Measurements from ENCODE around the gene DAB2IP.
"Not testable (repeated sequence)": the region's sequence is repeated elsewhere in the genome, so short reads cannot be mapped to it uniquely, and the experiment has no call there.

DAB2IP gene

DNA sequence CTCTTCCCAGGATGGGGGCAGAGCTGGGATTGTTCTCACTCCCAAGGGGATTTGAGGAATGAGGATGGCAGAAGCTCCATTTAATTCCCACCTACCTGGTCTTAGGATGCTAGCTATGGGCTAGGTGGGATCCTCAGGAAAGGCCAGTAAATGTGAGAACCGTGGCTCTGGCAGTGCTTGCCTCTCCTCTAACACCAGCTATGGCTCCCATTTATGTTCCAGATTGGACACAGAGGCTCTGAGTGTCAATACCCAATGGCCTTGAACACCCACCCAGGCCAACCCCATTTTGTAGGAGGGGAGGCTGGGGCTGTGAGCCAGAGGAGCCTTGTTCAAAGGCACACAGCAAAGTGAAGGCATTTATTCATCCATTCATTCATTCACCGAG is 10.2 kb upstream of the DAB2IP start:
- no peak overlapping the region for H2AFZ ChIP-seq (ENCODE audit: low read depth, low read length)
- H3K27me3 ChIP-seq (ENCODE audit: control insufficient read depth in 1 of 2, insufficient read depth in 1 of 2, low read length in 2 of 2) = peaks cover 0 to 15% of the 10 kb centered on the region in 2 experiments
- H3K18ac ChIP-seq (ENCODE audit: low read depth in 1 of 2, low read length in 2 of 2) = no peak overlapping the region
- peaks cover 39% of the 10 kb centered on the region for H3K4me1 ChIP-seq (ENCODE audit: control insufficient read depth, insufficient read depth, low read depth, low read length)
- H4K91ac ChIP-seq (ENCODE audit: low read length) = no peak overlapping the region
- H3K4ac ChIP-seq (ENCODE audit: low read depth in 1 of 2, low read length in 2 of 2) = no peak overlapping the region
- H3K4me3 ChIP-seq (ENCODE audit: insufficient read depth in 1 of 2, low read depth in 1 of 2, low read length in 2 of 2) = no peak overlapping the region
- H3K14ac ChIP-seq (ENCODE audit: low read length in 2 of 2) = no peak overlapping the region
- no peak overlapping the region for H2BK15ac ChIP-seq (ENCODE audit: low read depth, poor library complexity, severe bottlenecking)
- no peak for DNase-seq
- no peaks in the 10 kb centered on the region for H3K36me3 ChIP-seq (ENCODE audit: control insufficient read depth in 1 of 2, insufficient read depth in 2 of 2, low read depth in 1 of 2, low read length in 2 of 2)
- H2BK120ac ChIP-seq (ENCODE audit: low read depth, low read length) = no peak overlapping the region
- no peak overlapping the region for H3K4me2 ChIP-seq (ENCODE audit: low read length, poor library complexity, severe bottlenecking)
- H3K9ac ChIP-seq (ENCODE audit: low read length) = no peak overlapping the region
- H2BK5ac ChIP-seq (ENCODE audit: low read depth, low read length, poor library complexity, severe bottlenecking) = no peak overlapping the region
- no peaks in the 10 kb centered on the region for H3K9me3 ChIP-seq (ENCODE audit: control insufficient read depth, low read length)
- H2BK12ac ChIP-seq (ENCODE audit: low read length in 2 of 2) = no peak overlapping the region
- no peak overlapping the region for H3K27ac ChIP-seq (ENCODE audit: low read length, poor library complexity, severe bottlenecking)
- 82% methylated on average over 2 of the region's 2 CpGs for WGBS
- no peak overlapping the region for H3K23ac ChIP-seq (ENCODE audit: low read length in 2 of 2)
- no peak overlapping the region for H2AK5ac ChIP-seq (ENCODE audit: low read length, severe bottlenecking)
- H3K79me1 ChIP-seq (replicated peaks; ENCODE audit: low read length, poor library complexity, severe bottlenecking) = no peaks in the 10 kb centered on the region
- H4K8ac ChIP-seq (ENCODE audit: low read length) = no peak overlapping the region

DNA sequence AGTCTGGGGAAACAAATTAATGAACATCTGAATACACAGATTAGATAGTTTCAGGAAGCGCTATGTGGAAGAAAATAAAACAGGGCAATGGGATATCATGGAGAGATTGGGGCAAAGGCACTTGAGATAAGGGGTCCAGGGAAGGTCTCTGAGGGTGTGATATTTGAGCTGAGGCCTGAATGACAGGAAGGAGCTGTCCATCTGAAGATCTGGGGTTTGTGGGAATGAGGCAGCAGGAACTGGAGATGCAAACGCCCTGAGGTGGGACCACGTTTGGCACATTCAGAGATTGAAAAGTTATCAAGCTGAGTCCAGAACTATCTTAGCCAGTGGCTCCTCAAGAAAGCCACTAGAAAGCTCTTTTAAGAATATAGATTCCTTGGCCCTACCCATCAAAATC is 8.7 kb upstream of the DAB2IP start:
- Histone ChIP-seq H3K79me1 (replicated peaks; ENCODE audit: low read length, poor library complexity, severe bottlenecking) (no peaks in the 10 kb centered on the region), H3K4me3 (ENCODE audit: insufficient read depth in 1 of 2, low read depth in 1 of 2, low read length in 2 of 2) (no peak overlapping the region), H4K91ac (ENCODE audit: low read length) (no peak overlapping the region), H3K9ac (ENCODE audit: low read length) (no peak overlapping the region), H3K14ac (ENCODE audit: low read length in 2 of 2) (no peak overlapping the region), H3K23ac (ENCODE audit: low read length in 2 of 2) (no peak overlapping the region), H3K4me2 (ENCODE audit: low read length, poor library complexity, severe bottlenecking) (no peak overlapping the region), H2AFZ (ENCODE audit: low read depth, low read length) (no peak overlapping the region), H2BK5ac (ENCODE audit: low read depth, low read length, poor library complexity, severe bottlenecking) (no peak overlapping the region), H3K9me3 (ENCODE audit: control insufficient read depth, low read length) (no peaks in the 10 kb centered on the region), H2BK120ac (ENCODE audit: low read depth, low read length) (no peak overlapping the region), H3K27me3 (ENCODE audit: control insufficient read depth in 1 of 2, insufficient read depth in 1 of 2, low read length in 2 of 2) (peaks cover 0 to 25% of the 10 kb centered on the region in 2 experiments), H2BK12ac (ENCODE audit: low read length in 2 of 2) (no peak overlapping the region), H2BK15ac (ENCODE audit: low read depth, poor library complexity, severe bottlenecking) (no peak overlapping the region), H4K8ac (ENCODE audit: low read length) (no peak overlapping the region), H3K36me3 (ENCODE audit: control insufficient read depth in 1 of 2, insufficient read depth in 2 of 2, low read depth in 1 of 2, low read length in 2 of 2) (no peaks in the 10 kb centered on the region), H3K18ac (ENCODE audit: low read depth in 1 of 2, low read length in 2 of 2) (no peak overlapping the region), H3K27ac (ENCODE audit: low read length, poor library complexity, severe bottlenecking) (no peak overlapping the region), H2AK5ac (ENCODE audit: low read length, severe bottlenecking) (no peak overlapping the region), H3K4me1 (ENCODE audit: control insufficient read depth, insufficient read depth, low read depth, low read length) (peaks cover 32% of the 10 kb centered on the region), H3K4ac (ENCODE audit: low read depth in 1 of 2, low read length in 2 of 2) (no peak overlapping the region)
- DNase-seq = no peak
- WGBS = 98% methylated on average over 1 of the region's 3 CpGs

DNA sequence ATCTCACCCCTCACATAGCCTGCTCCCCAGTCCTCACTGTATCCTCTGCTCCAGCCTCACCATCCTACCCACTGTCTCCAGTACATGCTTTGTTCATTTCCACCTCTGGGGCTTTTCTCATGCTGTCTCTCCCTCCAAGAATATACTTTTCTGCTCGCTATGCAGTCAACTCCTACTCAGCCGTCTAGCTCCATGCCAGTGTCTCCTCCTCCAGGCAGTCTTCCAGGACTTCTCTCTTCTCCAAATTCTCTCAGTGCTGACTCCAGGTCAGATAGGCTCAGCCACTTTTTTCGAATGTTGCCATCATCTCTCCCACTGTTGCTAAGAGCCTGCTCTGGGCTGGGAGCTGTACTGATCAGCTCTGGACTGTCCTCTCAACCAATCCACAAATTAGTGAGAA is 8.0 kb upstream of the DAB2IP start:
- H3K27me3 ChIP-seq (ENCODE audit: control insufficient read depth in 1 of 2, insufficient read depth in 1 of 2, low read length in 2 of 2) = peaks cover 0 to 25% of the 10 kb centered on the region in 2 experiments
- no peak for DNase-seq
- no peak overlapping the region for H2BK120ac ChIP-seq (ENCODE audit: low read depth, low read length)
- H3K36me3 ChIP-seq (ENCODE audit: control insufficient read depth in 1 of 2, insufficient read depth in 2 of 2, low read depth in 1 of 2, low read length in 2 of 2) = no peaks in the 10 kb centered on the region
- H2BK5ac ChIP-seq (ENCODE audit: low read depth, low read length, poor library complexity, severe bottlenecking) = no peak overlapping the region
- no peak overlapping the region for H3K27ac ChIP-seq (ENCODE audit: low read length, poor library complexity, severe bottlenecking)
- H4K91ac ChIP-seq (ENCODE audit: low read length) = no peak overlapping the region
- 75% methylated on average over 3 of the region's 3 CpGs for WGBS
- no peak overlapping the region for H3K4ac ChIP-seq (ENCODE audit: low read depth in 1 of 2, low read length in 2 of 2)
- H2AK5ac ChIP-seq (ENCODE audit: low read length, severe bottlenecking) = no peak overlapping the region
- no peak overlapping the region for H3K18ac ChIP-seq (ENCODE audit: low read depth in 1 of 2, low read length in 2 of 2)
- no peak overlapping the region for H3K9ac ChIP-seq (ENCODE audit: low read length)
- no peak overlapping the region for H3K14ac ChIP-seq (ENCODE audit: low read length in 2 of 2)
- H3K79me1 ChIP-seq (replicated peaks; ENCODE audit: low read length, poor library complexity, severe bottlenecking) = no peaks in the 10 kb centered on the region
- no peak overlapping the region for H2BK15ac ChIP-seq (ENCODE audit: low read depth, poor library complexity, severe bottlenecking)
- no peak overlapping the region for H3K4me2 ChIP-seq (ENCODE audit: low read length, poor library complexity, severe bottlenecking)
- peaks cover 28% of the 10 kb centered on the region for H3K4me1 ChIP-seq (ENCODE audit: control insufficient read depth, insufficient read depth, low read depth, low read length)
- no peak overlapping the region for H3K4me3 ChIP-seq (ENCODE audit: insufficient read depth in 1 of 2, low read depth in 1 of 2, low read length in 2 of 2)
- no peak overlapping the region for H2AFZ ChIP-seq (ENCODE audit: low read depth, low read length)
- H3K9me3 ChIP-seq (ENCODE audit: control insufficient read depth, low read length) = no peaks in the 10 kb centered on the region
- no peak overlapping the region for H2BK12ac ChIP-seq (ENCODE audit: low read length in 2 of 2)
- no peak overlapping the region for H4K8ac ChIP-seq (ENCODE audit: low read length)
- no peak overlapping the region for H3K23ac ChIP-seq (ENCODE audit: low read length in 2 of 2)

DNA sequence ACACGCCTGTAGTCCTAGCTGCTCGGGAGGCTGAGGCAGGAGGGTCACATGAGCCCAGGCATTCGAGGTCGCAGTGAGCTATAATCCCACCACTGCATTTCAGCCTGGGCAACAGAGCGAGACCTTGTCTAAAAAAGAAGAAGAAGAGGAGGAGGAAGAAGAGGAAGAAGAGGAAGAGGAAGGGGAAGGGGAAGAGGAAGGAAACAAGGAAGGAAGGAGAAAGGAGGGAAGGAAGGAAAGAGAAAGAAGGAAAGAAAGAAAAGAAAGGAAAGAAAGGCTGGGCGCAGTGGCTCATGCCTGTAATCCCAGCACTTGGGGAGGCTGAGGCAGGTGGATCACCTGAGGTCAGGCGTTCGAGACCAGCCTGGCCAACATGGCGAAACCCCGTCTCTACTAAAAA is 7.4 kb upstream of the DAB2IP start:
- H3K27me3 ChIP-seq (ENCODE audit: control insufficient read depth in 1 of 2, insufficient read depth in 1 of 2, low read length in 2 of 2) = peaks cover 0 to 26% of the 10 kb centered on the region in 2 experiments
- not testable (repeated sequence) for H3K79me1 ChIP-seq (replicated peaks; ENCODE audit: low read length, poor library complexity, severe bottlenecking); H3K9me3 ChIP-seq (ENCODE audit: control insufficient read depth, low read length); H4K91ac ChIP-seq (ENCODE audit: low read length); DNase-seq; H3K23ac ChIP-seq (ENCODE audit: low read length in 2 of 2); H3K14ac ChIP-seq (ENCODE audit: low read length in 2 of 2); H2BK5ac ChIP-seq (ENCODE audit: low read depth, low read length, poor library complexity, severe bottlenecking); H3K4me2 ChIP-seq (ENCODE audit: low read length, poor library complexity, severe bottlenecking); H2BK120ac ChIP-seq (ENCODE audit: low read depth, low read length); H3K27ac ChIP-seq (ENCODE audit: low read length, poor library complexity, severe bottlenecking); H3K4me3 ChIP-seq (ENCODE audit: insufficient read depth in 1 of 2, low read depth in 1 of 2, low read length in 2 of 2); H3K36me3 ChIP-seq (ENCODE audit: control insufficient read depth in 1 of 2, insufficient read depth in 2 of 2, low read depth in 1 of 2, low read length in 2 of 2); H2BK12ac ChIP-seq (ENCODE audit: low read length in 2 of 2); H3K4ac ChIP-seq (ENCODE audit: low read depth in 1 of 2, low read length in 2 of 2); H2AK5ac ChIP-seq (ENCODE audit: low read length, severe bottlenecking); H2BK15ac ChIP-seq (ENCODE audit: low read depth, poor library complexity, severe bottlenecking); H4K8ac ChIP-seq (ENCODE audit: low read length); H3K9ac ChIP-seq (ENCODE audit: low read length); H2AFZ ChIP-seq (ENCODE audit: low read depth, low read length); H3K18ac ChIP-seq (ENCODE audit: low read depth in 1 of 2, low read length in 2 of 2)
- 92% methylated on average over 8 of the region's 10 CpGs for WGBS
- H3K4me1 ChIP-seq (ENCODE audit: control insufficient read depth, insufficient read depth, low read depth, low read length) = peaks cover 29% of the 10 kb centered on the region
